Chondrocyte (in vitro differentiated cells): ENCODE results near the gene UPF3B. TPM values are rescaled to one million over a fixed set of nuclear protein-coding genes. Genes with fewer than 3 reads are reported as not detected.
A peak's percentile ranks its signal among the peaks of the same experiment; 100 is the strongest.

Experiments
- DNase-seq: peaks from one replicate; pipeline ENCODE4 v3.0.0; 2021; ENCODE audit warnings: mixed read lengths, low spot score
- H3K27ac Mint-ChIP-seq: one replicate; pipeline ENCODE4 v1.8.0; 2021; ENCODE audit warnings: mild to moderate bottlenecking, moderate library complexity, mixed read lengths; ENCODE audit not compliant: unreplicated experiment
- H3K27me3 Mint-ChIP-seq: 2 replicates; pipeline ENCODE4 v1.8.0; 2021; ENCODE audit warnings: low read depth, mixed read lengths
- H3K36me3 Mint-ChIP-seq: 2 replicates; pipeline ENCODE4 v1.8.0; 2021; ENCODE audit warnings: low read depth, mixed read lengths
- H3K4me1 Mint-ChIP-seq: 2 replicates; pipeline ENCODE4 v1.8.0; 2021; ENCODE audit warnings: low read depth, mild to moderate bottlenecking, mixed read lengths
- H3K4me3 Mint-ChIP-seq: one replicate; pipeline ENCODE4 v1.8.0; 2021; ENCODE audit warnings: mild to moderate bottlenecking, moderate library complexity, mixed read lengths; ENCODE audit not compliant: unreplicated experiment
- H3K9me3 Mint-ChIP-seq: 2 replicates; pipeline ENCODE4 v1.8.0; 2021; ENCODE audit warnings: low read depth, mixed read lengths
- total RNA-seq: library from RNA; stranded (reverse); gene quantifications from 3 replicates; pipeline ENCODE4 v1.2.1, GENCODE V29; 2021
- TF ChIP-seq, protein P1 (sequence below): fragments of 200-600 bp; sonication (generic); IDR thresholded peaks from 2 replicates; pipeline ENCODE4 v1.5.0; 2021; ENCODE audit warnings: antibody characterized with exemption, mild to moderate bottlenecking, moderate library complexity

UPF3B gene
- total RNA-seq, 1 donor from 2014 or later: 7.2 TPM

DNA sequence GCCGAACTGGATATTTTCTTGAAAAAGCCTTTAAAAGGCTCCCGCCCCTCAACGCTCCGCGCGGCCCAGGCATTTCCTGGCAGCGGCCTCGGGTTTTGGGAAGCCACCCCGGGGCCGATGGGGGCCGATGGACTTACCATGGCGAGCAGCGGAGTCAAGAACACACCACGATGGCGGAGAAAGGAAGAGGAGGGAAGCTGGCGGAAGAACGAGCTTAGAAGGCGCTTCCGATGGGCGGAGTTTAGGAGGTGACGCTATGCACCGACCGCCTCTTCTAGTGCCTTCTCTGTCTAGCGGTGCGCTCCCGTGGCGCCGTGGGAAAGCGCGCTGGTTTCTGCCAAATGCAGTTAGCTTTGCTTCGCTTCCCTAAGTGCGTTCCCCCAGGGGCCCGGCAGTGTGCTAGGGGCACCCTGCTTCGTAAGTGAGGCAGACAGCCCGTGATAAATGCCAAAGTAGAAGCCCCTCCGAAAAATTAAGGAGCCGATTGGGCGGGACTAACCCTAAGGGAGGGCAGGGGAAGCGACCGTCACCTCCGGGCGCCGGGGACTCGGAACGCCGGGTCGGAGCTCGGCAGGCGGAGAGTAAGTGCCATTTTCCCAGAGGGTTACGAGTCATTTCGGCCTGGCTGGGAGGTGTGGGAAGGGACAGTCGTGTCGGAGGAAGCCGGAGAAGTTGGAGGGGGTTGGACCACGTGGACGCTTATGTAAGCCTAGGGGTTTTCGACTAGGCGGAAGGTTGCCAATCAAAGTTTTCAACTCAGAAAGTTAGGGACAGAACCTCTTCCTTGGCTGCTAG is 61.1 kb downstream of the UPF3B start, which contains the start of gene RPL39:
RPL39 (minus strand) TSS at position 194 of the 795 bp plus-strand sequence; CDS start at position 140, 54 bp downstream.
- Mint-ChIP-seq H3K9me3 (peaks cover 3% of the 10 kb centered on the region), H3K4me3 (peak within 1 kb of the TSS; percentile 89), H3K27ac (peak within 1 kb of the TSS; percentile 96), H3K27me3 (no peaks in the 10 kb centered on the region), H3K36me3 (peaks cover 5% of the 10 kb centered on the region), H3K4me1 (peaks cover 32% of the 10 kb centered on the region)
- TF ChIP-seq, protein P1, sequence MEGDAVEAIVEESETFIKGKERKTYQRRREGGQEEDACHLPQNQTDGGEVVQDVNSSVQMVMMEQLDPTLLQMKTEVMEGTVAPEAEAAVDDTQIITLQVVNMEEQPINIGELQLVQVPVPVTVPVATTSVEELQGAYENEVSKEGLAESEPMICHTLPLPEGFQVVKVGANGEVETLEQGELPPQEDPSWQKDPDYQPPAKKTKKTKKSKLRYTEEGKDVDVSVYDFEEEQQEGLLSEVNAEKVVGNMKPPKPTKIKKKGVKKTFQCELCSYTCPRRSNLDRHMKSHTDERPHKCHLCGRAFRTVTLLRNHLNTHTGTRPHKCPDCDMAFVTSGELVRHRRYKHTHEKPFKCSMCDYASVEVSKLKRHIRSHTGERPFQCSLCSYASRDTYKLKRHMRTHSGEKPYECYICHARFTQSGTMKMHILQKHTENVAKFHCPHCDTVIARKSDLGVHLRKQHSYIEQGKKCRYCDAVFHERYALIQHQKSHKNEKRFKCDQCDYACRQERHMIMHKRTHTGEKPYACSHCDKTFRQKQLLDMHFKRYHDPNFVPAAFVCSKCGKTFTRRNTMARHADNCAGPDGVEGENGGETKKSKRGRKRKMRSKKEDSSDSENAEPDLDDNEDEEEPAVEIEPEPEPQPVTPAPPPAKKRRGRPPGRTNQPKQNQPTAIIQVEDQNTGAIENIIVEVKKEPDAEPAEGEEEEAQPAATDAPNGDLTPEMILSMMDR: no peak
- DNase-seq: no peak

DNA sequence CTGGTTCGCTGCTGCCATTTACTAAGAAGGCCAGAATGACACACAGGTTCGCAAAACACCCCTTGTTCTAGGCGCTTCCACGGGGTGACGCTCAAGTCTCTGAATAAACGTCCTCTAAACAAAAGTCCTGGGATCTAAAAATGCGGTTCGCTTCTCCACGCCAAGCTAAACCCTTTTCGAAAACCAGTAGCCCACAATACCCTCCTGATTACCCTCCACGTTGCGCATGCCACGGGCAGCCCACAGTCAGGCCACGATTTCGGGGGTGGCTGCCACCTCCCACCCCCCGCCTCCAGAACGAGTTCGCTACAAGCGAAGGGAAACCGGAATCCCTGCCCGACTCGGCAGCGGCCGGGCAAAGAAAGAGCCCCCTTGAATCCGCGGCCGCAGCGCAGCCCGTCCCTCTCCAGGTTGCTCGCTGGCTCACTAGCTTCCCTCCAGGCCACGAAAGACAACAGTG is 61.8 kb downstream of the UPF3B start:
- Mint-ChIP-seq H3K4me1 (peaks cover 32% of the 10 kb centered on the region), H3K9me3 (peaks cover 3% of the 10 kb centered on the region)

DNA sequence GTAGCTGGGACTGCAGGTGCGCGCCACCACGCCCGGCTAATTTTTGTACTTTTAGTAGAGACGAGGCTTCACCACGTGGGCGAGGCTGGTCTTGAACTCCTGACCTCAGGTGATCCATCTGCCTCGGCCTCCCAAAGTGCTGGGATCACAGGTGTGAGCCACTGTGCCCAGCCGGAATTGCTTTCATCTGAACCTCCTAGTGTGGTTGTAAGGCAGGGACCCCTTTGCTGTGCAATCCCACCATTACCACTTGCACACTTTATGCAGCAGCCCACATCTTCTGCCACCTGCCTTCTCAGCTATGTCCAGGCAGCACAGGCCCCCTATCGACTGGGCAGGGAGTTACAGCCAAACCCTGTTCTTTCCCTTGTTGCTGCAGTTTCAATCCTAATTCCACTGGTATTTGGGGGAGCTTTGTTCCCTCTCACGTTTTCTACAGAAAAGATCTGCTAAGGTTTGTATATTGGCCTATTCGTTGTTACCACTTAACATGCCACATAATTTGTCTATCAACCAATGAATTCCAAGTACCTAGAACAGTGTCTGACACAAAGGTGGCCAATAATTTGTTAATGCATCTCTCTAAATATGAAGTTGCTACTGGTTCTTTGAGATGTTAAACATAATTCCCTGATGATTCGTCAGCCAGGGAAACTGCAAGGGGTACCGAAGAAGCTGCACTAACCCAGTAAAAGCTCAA is 67.9 kb downstream of the UPF3B start:
- Mint-ChIP-seq H3K27me3 (no peaks in the 10 kb centered on the region), H3K4me1 (peaks cover 22% of the 10 kb centered on the region), H3K9me3 (peaks cover 3% of the 10 kb centered on the region), H3K36me3 (peaks cover 5% of the 10 kb centered on the region), H3K27ac (no peak overlapping the region), H3K4me3 (no peak overlapping the region)
- DNase-seq: no peak
- TF ChIP-seq, protein P1: peak; percentile 71

More for the DNA sequence above, 61.8 kb downstream of the UPF3B start:
- no peak for DNase-seq
- H3K4me3 Mint-ChIP-seq: peak overlapping the region; percentile 89
- H3K27ac Mint-ChIP-seq: peak overlapping the region; percentile 96
- TF ChIP-seq, protein P1: peak; percentile 54
- H3K27me3 Mint-ChIP-seq: no peaks in the 10 kb centered on the region
- peaks cover 5% of the 10 kb centered on the region for H3K36me3 Mint-ChIP-seq

Other genes starting within 250 kb of the UPF3B start
- gene NKRF, start 246.5 kb downstream of the UPF3B start, total RNA-seq: 7.8 to 8.3 TPM (median 8.0 TPM) in 3 replicates
- gene SEPTIN6, start 159.8 kb downstream of the UPF3B start, total RNA-seq: 29.0 to 32.5 TPM (median 29.1 TPM) in 3 replicates
- gene SOWAHD, start 94.4 kb downstream of the UPF3B start, total RNA-seq: 0.23 to 0.40 TPM in 2 of 3 replicates, not detected in the other
- gene RPL39, start 61.3 kb downstream of the UPF3B start, total RNA-seq: 1,187 to 1,330 TPM (median 1,209 TPM) in 3 replicates
- 12.7 to 17.4 TPM (median 14.8 TPM) in 3 replicates for gene RNF113A, start 18.8 kb upstream of the UPF3B start, total RNA-seq
- gene NDUFA1, start 18.9 kb upstream of the UPF3B start, total RNA-seq: 76.8 to 86.5 TPM (median 77.5 TPM) in 3 replicates
- not detected in 3 replicates for gene AKAP14, start 42.9 kb upstream of the UPF3B start, total RNA-seq
- gene NKAP, start 90.8 kb upstream of the UPF3B start, total RNA-seq: 6.4 to 9.8 TPM (median 6.7 TPM) in 3 replicates
- gene RHOXF2B, start 224.7 kb upstream of the UPF3B start, total RNA-seq: not detected in 3 replicates